SH-SY5Y (cell line): ENCODE results near the gene HIGD1C.

ENCODE experiments used
- GATA2 ChIP-seq: IDR thresholded peaks from 2 replicates; pipeline ENCODE4 v1.6.1; 2011; ENCODE audit warnings: mild to moderate bottlenecking, low read depth, low read length
- GATA3 ChIP-seq: IDR thresholded peaks from 2 replicates; pipeline ENCODE4 v1.6.1; 2011; ENCODE audit warnings: low read depth, mild to moderate bottlenecking, low read length, moderate library complexity

GRCh38 chr12:51004504-51004903, 52.2 kb downstream of the HIGD1C start:
- no peak for TF ChIP-seq GATA3
- TF ChIP-seq GATA2, result no peak
